ENCODE data around the gene CLK4.

DNA sequence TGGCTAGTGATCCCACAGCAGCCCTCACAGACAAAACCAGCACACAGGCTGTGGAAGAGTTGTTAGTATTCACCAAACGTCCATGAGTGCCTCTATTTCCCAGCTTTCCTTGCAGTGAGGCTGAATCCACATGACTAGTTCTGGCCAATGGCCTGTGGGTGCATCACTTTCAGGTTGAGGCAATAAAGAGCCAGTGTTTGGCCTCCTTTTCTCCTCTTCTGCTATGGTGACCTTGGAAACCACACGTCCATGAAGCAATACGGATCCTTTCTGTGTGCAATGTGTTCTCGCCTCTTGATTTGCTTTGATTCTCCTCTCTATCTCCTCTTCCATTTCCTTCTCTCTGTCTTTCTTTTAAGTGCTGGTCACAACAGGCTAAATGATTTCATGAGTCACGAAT, 23.4 kb upstream of the CLK4 start:
- TF ChIP-seq EZH2 (IDR thresholded peaks at IDR 0.05) (no peak), SRF (IDR thresholded peaks at IDR 0.05; ENCODE audit: low read depth) (no peak), ZNF274 (IDR thresholded peaks at IDR 0.05; ENCODE audit: low read depth, low read length) (no peak)
